ENCODE data around the gene M1AP.
A peak's percentile ranks its signal among the peaks of the same experiment; 100 is the strongest.

The M1AP gene

GRCh38 chr2:74540291-74540690 is 107.8 kb downstream of the M1AP start:
- DNase-seq: no peak

GRCh38 chr2:74538881-74539339 is 109.2 kb downstream of the M1AP start:
- no peak for DNase-seq

GRCh38 chr2:74537140-74537539 is 111.0 kb downstream of the M1AP start:
- DNase-seq: no peak

- DNase-seq: no peak
Observed at GRCh38 chr2:74536166-74536950, 111.8 kb downstream of the M1AP start.

- DNase-seq: no peak
Observed at GRCh38 chr2:74535440-74535965, 112.6 kb downstream of the M1AP start.

GRCh38 chr2:74534411-74534810 is 113.7 kb downstream of the M1AP start:
- DNase-seq: no peak

- no peak for DNase-seq
Observed at GRCh38 chr2:74533464-74533863, 114.7 kb downstream of the M1AP start.

GRCh38 chr2:74532222-74532621 is 115.9 kb downstream of the M1AP start:
- DNase-seq: peak in 1 of 2 donors; percentile 19

GRCh38 chr2:74531666-74532065 is 116.5 kb downstream of the M1AP start:
- DNase-seq: no peak

- DNase-seq: no peak
Observed at GRCh38 chr2:74530239-74531187, 117.6 kb downstream of the M1AP start.

GRCh38 chr2:74529357-74530238 is 118.5 kb downstream of the M1AP start, which contains the start of the genes AUP1 and HTRA2:
Gene AUP1 (minus strand): TSS chr2:74529706. CDS start chr2:74529629, 77 bp downstream.
Gene HTRA2 (plus strand): TSS chr2:74529933. CDS start chr2:74530007, 74 bp downstream.
- peak; percentile 98 for DNase-seq

- DNase-seq: no peak
Observed at GRCh38 chr2:74528600-74529356, 119.4 kb downstream of the M1AP start.

GRCh38 chr2:74527741-74528140 is 120.4 kb downstream of the M1AP start:
- DNase-seq: no peak

GRCh38 chr2:74526649-74527230 is 121.4 kb downstream of the M1AP start:
- DNase-seq: no peak

GRCh38 chr2:74525717-74526648 is 122.1 kb downstream of the M1AP start, which contains the start of gene DQX1:
Gene DQX1 (minus strand): TSS chr2:74526231. CDS start chr2:74525729, 502 bp downstream.
- DNase-seq: no peak

- no peak for DNase-seq
Observed at GRCh38 chr2:74524955-74525716, 123.0 kb downstream of the M1AP start.

- DNase-seq: no peak
Observed at GRCh38 chr2:74524005-74524404, 124.1 kb downstream of the M1AP start.

- DNase-seq: no peak
Observed at GRCh38 chr2:74522516-74522915, 125.6 kb downstream of the M1AP start.

GRCh38 chr2:74516650-74517049 is 131.5 kb downstream of the M1AP start:
- no peak for DNase-seq

Data from hippocampal formation (tissue), 2 donors.